Urinary bladder (tissue), 4 donors: ENCODE data around the gene OBSCN. TPM values are rescaled to one million over a fixed set of nuclear protein-coding genes. Genes with fewer than 3 reads are reported as not detected.
"Not testable (repeated sequence)": the region's sequence is repeated elsewhere in the genome, so short reads cannot be mapped to it uniquely, and the experiment has no call there.

Experiments used
- DNase-seq: peaks from one replicate; pipeline ENCODE4 v3.0.0-alpha.2; 2015; ENCODE audit errors: extremely low spot score
- H3K27ac ChIP-seq: one replicate; pipeline ENCODE4 v1.5.1; 2013; ENCODE audit warnings: low read depth, mild to moderate bottlenecking, moderate library complexity
- H3K36me3 ChIP-seq: one replicate; pipeline ENCODE4 v1.6.1; 2013; ENCODE audit warnings: mild to moderate bottlenecking, moderate library complexity; ENCODE audit not compliant: insufficient read depth
- H3K4me1 ChIP-seq: one replicate; pipeline ENCODE4 v1.6.1; 2013; ENCODE audit warnings: mild to moderate bottlenecking, moderate library complexity; ENCODE audit not compliant: insufficient read depth
- H3K4me3 ChIP-seq: one replicate; pipeline ENCODE4 v1.5.1; 2013; ENCODE audit warnings: low read depth, low read length
- WGBS: extraction: QIAGEN DNeasy Blood & Tissue Kit; methylation state at CpG from one replicate; pipeline ENCODE4 v1.1.7; 2013; 5-methylcytosine and 5-hydroxymethylcytosine counted together
- polyA plus RNA-seq: library from polyadenylated mRNA; stranded (reverse); fragments of 200-250 nt; gene quantifications from one replicate; pipeline ENCODE4 v1.2.3, GENCODE V29; 2013
- total RNA-seq: library from RNA; depleted of rRNA; stranded (reverse); fragments of >200 nt; gene quantifications from one replicate; pipeline ENCODE4 v1.2.3, GENCODE V29; 2014
- donor health status: healthy with polysubstance abuse.
- donor health status: healthy.

Gene OBSCN
- total and polyA plus RNA-seq, 2 donors: 8.4 to 29.1 TPM

GRCh38 chr1:228219245-228219961, 11.6 kb downstream of the OBSCN start:
- peaks cover 1% of the 10 kb centered on the region for H3K36me3 ChIP-seq
- H3K4me1 ChIP-seq: no peaks in the 10 kb centered on the region
- no peak overlapping the region for H3K4me3 ChIP-seq
- DNase-seq: no peak
- WGBS: 93% methylated on average over 16 of the region's 16 CpGs
- no peak overlapping the region for H3K27ac ChIP-seq

- DNase-seq: no peak
- Histone ChIP-seq H3K4me1 (no peaks in the 10 kb centered on the region), H3K4me3 (no peak overlapping the region), H3K27ac (no peak overlapping the region), H3K36me3 (peaks cover 1% of the 10 kb centered on the region)
- WGBS: 92% methylated on average over 28 of the region's 28 CpGs
These were observed 12.3 kb downstream of the OBSCN start for GRCh38 chr1:228219962-228220780.

GRCh38 chr1:228221097-228221496, 13.3 kb downstream of the OBSCN start:
- 94% methylated on average over 9 of the region's 9 CpGs for WGBS
- not testable (repeated sequence) for H3K4me1 ChIP-seq, H3K27ac ChIP-seq, DNase-seq, H3K4me3 ChIP-seq, H3K36me3 ChIP-seq

GRCh38 chr1:228222548-228222947, 14.7 kb downstream of the OBSCN start:
- no peaks in the 10 kb centered on the region for H3K4me1 ChIP-seq
- H3K36me3 ChIP-seq: peaks cover 1% of the 10 kb centered on the region
- 83% methylated on average over 11 of the region's 11 CpGs for WGBS
- H3K27ac ChIP-seq: no peak overlapping the region
- DNase-seq: no peak
- H3K4me3 ChIP-seq: no peak overlapping the region

GRCh38 chr1:228224198-228225164, 16.6 kb downstream of the OBSCN start:
- Histone ChIP-seq H3K4me3 (no peak overlapping the region), H3K36me3 (no peaks in the 10 kb centered on the region)
- DNase-seq: no peak

GRCh38 chr1:228225165-228225710, 17.4 kb downstream of the OBSCN start:
- H3K4me3 ChIP-seq: no peak overlapping the region
- no peaks in the 10 kb centered on the region for H3K36me3 ChIP-seq
- no peak for DNase-seq
- no peak overlapping the region for H3K27ac ChIP-seq
- H3K4me1 ChIP-seq: no peaks in the 10 kb centered on the region
- WGBS: 49% methylated on average over 2 of the region's 2 CpGs

More at GRCh38 chr1:228224198-228225164, 16.6 kb downstream of the OBSCN start:
- Histone ChIP-seq H3K4me1 (no peaks in the 10 kb centered on the region), H3K27ac (no peak overlapping the region)
- WGBS: 88% methylated on average over 16 of the region's 16 CpGs

- Histone ChIP-seq H3K4me3 (no peak overlapping the region), H3K4me1 (no peaks in the 10 kb centered on the region), H3K36me3 (no peaks in the 10 kb centered on the region), H3K27ac (no peak overlapping the region)
- WGBS: 63% methylated on average over 2 of the region's 2 CpGs
- DNase-seq: no peak
These were observed 17.9 kb downstream of the OBSCN start for GRCh38 chr1:228225740-228226139.

- Histone ChIP-seq H3K4me1 (no peaks in the 10 kb centered on the region), H3K27ac (no peak overlapping the region), H3K4me3 (no peak overlapping the region), H3K36me3 (no peaks in the 10 kb centered on the region)
- WGBS: 96% methylated on average over 7 of the region's 7 CpGs
- DNase-seq: no peak
These were observed 18.5 kb downstream of the OBSCN start for GRCh38 chr1:228226141-228226874.

- no peak for DNase-seq
- Histone ChIP-seq H3K27ac (no peak overlapping the region), H3K36me3 (no peaks in the 10 kb centered on the region), H3K4me1 (no peaks in the 10 kb centered on the region), H3K4me3 (no peak overlapping the region)
- WGBS: 53% methylated on average over 10 of the region's 10 CpGs
These were observed 19.3 kb downstream of the OBSCN start for GRCh38 chr1:228226956-228227791.

GRCh38 chr1:228228147-228228546, 20.3 kb downstream of the OBSCN start:
- not testable (repeated sequence) for H3K4me1 ChIP-seq, H3K4me3 ChIP-seq, H3K36me3 ChIP-seq, H3K27ac ChIP-seq, DNase-seq
- WGBS: 91% methylated on average over 5 of the region's 5 CpGs

- no peak for DNase-seq
- Histone ChIP-seq H3K27ac (no peak overlapping the region), H3K4me3 (no peak overlapping the region), H3K4me1 (no peaks in the 10 kb centered on the region), H3K36me3 (no peaks in the 10 kb centered on the region)
- WGBS: 64% methylated on average over 5 of the region's 5 CpGs
These were observed 20.8 kb downstream of the OBSCN start for GRCh38 chr1:228228601-228229074.

- H3K27ac ChIP-seq: no peak overlapping the region
- 90% methylated on average over 2 of the region's 2 CpGs for WGBS
These were observed 23.3 kb downstream of the OBSCN start for GRCh38 chr1:228231189-228231588.

More at GRCh38 chr1:228231189-228231588, 23.3 kb downstream of the OBSCN start:
- H3K4me3 ChIP-seq: no peak overlapping the region
- DNase-seq: no peak
- no peaks in the 10 kb centered on the region for H3K4me1 ChIP-seq
- H3K36me3 ChIP-seq: no peaks in the 10 kb centered on the region
